ENCODE results near the gene VPS51.
A peak's percentile ranks its signal among the peaks of the same experiment; 100 is the strongest.

VPS51 gene

GRCh38 chr11:65131417-65131776, 35.4 kb downstream of the VPS51 start:
- DNase-seq (ENCODE audit: low read depth) = no peak
- no peak for TF ChIP-seq CTCF (conservative IDR thresholded peaks at IDR 0.05; ENCODE audit: control insufficient read depth, insufficient read depth, low read depth, low read length)
- H3K4me3 ChIP-seq (ENCODE audit: control insufficient read depth, low read depth, low read length) = no peak overlapping the region

- no peak for TF ChIP-seq CTCF (conservative IDR thresholded peaks at IDR 0.05; ENCODE audit: control insufficient read depth, insufficient read depth, low read depth, low read length)
- no peak overlapping the region for H3K4me3 ChIP-seq (ENCODE audit: control insufficient read depth, low read depth, low read length)
- no peak for DNase-seq (ENCODE audit: low read depth)
These were observed 35.9 kb downstream of the VPS51 start for GRCh38 chr11:65131895-65132237.

GRCh38 chr11:65132238-65132987, 36.4 kb downstream of the VPS51 start:
- no peak for TF ChIP-seq CTCF (conservative IDR thresholded peaks at IDR 0.05; ENCODE audit: control insufficient read depth, insufficient read depth, low read depth, low read length)
- DNase-seq (ENCODE audit: low read depth) = no peak
- H3K4me3 ChIP-seq (ENCODE audit: control insufficient read depth, low read depth, low read length) = no peak overlapping the region

GRCh38 chr11:65132988-65133700, 37.1 kb downstream of the VPS51 start:
- no peak for TF ChIP-seq CTCF (conservative IDR thresholded peaks at IDR 0.05; ENCODE audit: control insufficient read depth, insufficient read depth, low read depth, low read length)
- no peak for DNase-seq (ENCODE audit: low read depth)
- peak overlapping the region; percentile 89 for H3K4me3 ChIP-seq (ENCODE audit: control insufficient read depth, low read depth, low read length)

- peak; percentile 47 for DNase-seq (ENCODE audit: low read depth)
- TF ChIP-seq CTCF (conservative IDR thresholded peaks at IDR 0.05; ENCODE audit: control insufficient read depth, insufficient read depth, low read depth, low read length) = no peak
- H3K4me3 ChIP-seq (ENCODE audit: control insufficient read depth, low read depth, low read length) = peak overlapping the region; percentile 89
These were observed 37.7 kb downstream of the VPS51 start for GRCh38 chr11:65133724-65134123.

- H3K4me3 ChIP-seq (ENCODE audit: control insufficient read depth, low read depth, low read length) = peak within 1 kb of the TSS; percentile 89
- no peak for TF ChIP-seq CTCF (conservative IDR thresholded peaks at IDR 0.05; ENCODE audit: control insufficient read depth, insufficient read depth, low read depth, low read length)
- peak; percentile 77 for DNase-seq (ENCODE audit: low read depth)
These were observed 38.4 kb downstream of the VPS51 start, which contains the start of gene SYVN1 for GRCh38 chr11:65134240-65134951. SYVN1 (minus strand) TSS chr11:65134519; CDS start chr11:65133601, 918 bp downstream.
